ENCODE data around the gene RNU1-2.

- no peak for TF ChIP-seq CTCF (IDR thresholded peaks at IDR 0.05; ENCODE audit: poor library complexity)
- no peak for TF ChIP-seq EZH2 (IDR thresholded peaks at IDR 0.05; ENCODE audit: borderline replicate concordance)
- TF ChIP-seq EZH2phosphoT487 (IDR thresholded peaks at IDR 0.05; ENCODE audit: low read depth, severe bottlenecking, unreplicated experiment) = no peak
Observed at GRCh38 chr1:16915627-16915973, 19.8 kb downstream of the RNU1-2 start.

Data from hepatocyte (in vitro differentiated cells).